HCT116 (cell line): Measurements from ENCODE around the gene RIGI. TPM values are rescaled to one million over a fixed set of nuclear protein-coding genes. Genes with fewer than 3 reads are reported as not detected.

Experiments
- ATAC-seq: fragments of 200-7000 bp; cut with Tn5 transposase; 2 replicates; pipeline ENCODE4 v1.9.1; 2020; ENCODE audit warnings: mild to moderate bottlenecking, moderate library complexity
- BruUV-seq: library from RNA; stranded (reverse); fragments of 400-500 nt; replicated peaks from 2 replicates; lab custom pipeline; 2021; lab: Mats Ljungman, UMichigan
- CTCF ChIA-PET: fragments of 300-600 bp; sonication (Branson Sonifier 250); formaldehyde crosslinking; loops from one replicate; lab custom pipeline; 2021; ENCODE audit warnings: antibody characterized with exemption; lab: Charles Lee
- POLR2A ChIA-PET: fragments of 300-600, 350-600 bp; sonication (Branson Sonifier 250); formaldehyde crosslinking; loops from one replicate; lab custom pipeline; 2021; ENCODE audit warnings: antibody characterized with exemption; lab: Charles Lee
- RAD21 ChIA-PET, 2 experiments: fragments of 300-600 bp; sonication (Branson Sonifier 250); formaldehyde crosslinking; loops; one replicate each; lab custom pipeline; 2023; ENCODE audit warnings: low total read pairs in 2 of 2; ENCODE audit not compliant: uncharacterized antibody in 2 of 2, unreplicated experiment in 2 of 2, low non-redundant PET in 1 of 2; lab: Charles Lee
- DNase-seq: peaks from one replicate; pipeline ENCODE4 v3.0.0-alpha.2; 2010; ENCODE audit warnings: low read depth, low spot score
- H2AFZ ChIP-seq: fragments of 200-600 bp; shearing (Covaris generic), sonication (generic); 2 replicates; pipeline ENCODE4 v1.6.1; 2017; ENCODE audit warnings: low read depth, mixed run types, mixed read lengths, antibody characterized with exemption, low read length; ENCODE audit not compliant: poor library complexity, severe bottlenecking
- H3K27ac ChIP-seq: 2 replicates; pipeline ENCODE4 v1.5.1; 2012; ENCODE audit warnings: low read depth, low read length
- H3K27me3 ChIP-seq: fragments of 200-600 bp; sonication (generic); 2 replicates; pipeline ENCODE4 v1.6.1; 2016; ENCODE audit warnings: mixed run types, low read length, mixed read lengths; ENCODE audit not compliant: insufficient read depth
- H3K36me3 ChIP-seq, 2 experiments: fragments of 200-500 bp in 1 of 2; fragments of 200-600 bp in 1 of 2; sonication (Bioruptor generic) in 1 of 2; sonication (generic) in 1 of 2; 2 replicates each; pipeline versions ENCODE4 v1.5.1 to v1.6.1; 2014 to 2016; ENCODE audit warnings: low read length in 2 of 2, inconsistent platforms in 1 of 2, mixed read lengths in 1 of 2, mixed run types in 1 of 2; ENCODE audit not compliant: insufficient read depth in 2 of 2, control insufficient read depth in 1 of 2
- H3K4me1 ChIP-seq, 2 experiments: fragments of 200-600 bp in 1 of 2; sonication (generic) in 1 of 2; 2 replicates each; pipeline versions ENCODE4 v1.5.1 to v1.6.1; 2012 to 2017; ENCODE audit warnings: low read length in 2 of 2, inconsistent platforms in 1 of 2, mild to moderate bottlenecking in 1 of 2, mixed read lengths in 1 of 2, mixed run types in 1 of 2, moderate library complexity in 1 of 2; ENCODE audit not compliant: insufficient read depth in 2 of 2, control insufficient read depth in 1 of 2
- H3K4me2 ChIP-seq: fragments of 200-600 bp; sonication (generic); 2 replicates; pipeline ENCODE4 v1.6.1; 2017; ENCODE audit warnings: mixed run types, low read length, mixed read lengths
- H3K4me3 ChIP-seq, 2 experiments: fragments of 200-600 bp in 1 of 2; sonication (generic) in 1 of 2; replicated peaks in 1 of 2; 2 replicates each; pipeline ENCODE4 v1.5.1; 2011 to 2016; ENCODE audit warnings: low read length in 2 of 2, control low read depth in 1 of 2, low read depth in 1 of 2, mild to moderate bottlenecking in 1 of 2, mixed read lengths in 1 of 2, mixed run types in 1 of 2
- H3K79me2 ChIP-seq: fragments of 200-600 bp; sonication (generic); 2 replicates; pipeline ENCODE4 v1.6.1; 2017; ENCODE audit warnings: mild to moderate bottlenecking, mixed run types, low read length, moderate library complexity, mixed read lengths; ENCODE audit not compliant: insufficient read depth
- H3K9ac ChIP-seq: fragments of 200-600 bp; sonication (generic); 2 replicates; pipeline ENCODE4 v1.6.1; 2016; ENCODE audit warnings: low read length, mixed read lengths
- H3K9me2 ChIP-seq: fragments of 200-600 bp; sonication (generic), shearing (Covaris generic); 2 replicates; pipeline ENCODE4 v1.6.1; 2017; ENCODE audit warnings: mixed run types, mild to moderate bottlenecking, moderate library complexity; ENCODE audit not compliant: insufficient read depth
- H3K9me3 ChIP-seq, 2 experiments: fragments of 200-500 bp in 1 of 2; fragments of 200-600 bp in 1 of 2; sonication (Bioruptor generic) in 1 of 2; sonication (generic) in 1 of 2; 2 replicates each; pipeline ENCODE4 v1.6.1; 2014 to 2017; ENCODE audit warnings: low read length in 2 of 2, mixed read lengths in 2 of 2, inconsistent platforms in 1 of 2, low read depth in 1 of 2, mild to moderate bottlenecking in 1 of 2, mixed run types in 1 of 2, moderate library complexity in 1 of 2; ENCODE audit not compliant: control insufficient read depth in 1 of 2, insufficient read depth in 1 of 2
- H4K20me1 ChIP-seq: fragments of 200-600 bp; sonication (generic), shearing (Covaris generic); 2 replicates; pipeline ENCODE4 v1.6.1; 2017; ENCODE audit warnings: mixed run types, mild to moderate bottlenecking, moderate library complexity; ENCODE audit not compliant: insufficient read depth
- CBX3 ChIP-seq: IDR thresholded peaks from 2 replicates; pipeline ENCODE4 v1.6.1; 2012; ENCODE audit warnings: low read depth
- CEBPB ChIP-seq: IDR thresholded peaks from 2 replicates; pipeline ENCODE4 v1.6.1; 2012; ENCODE audit warnings: low read depth
- CTCF ChIP-seq, 3 experiments: fragments of 200-600 bp in 1 of 3; sonication (generic) in 1 of 3; IDR thresholded peaks in 2 of 3; conservative IDR thresholded peaks in 1 of 3; 2 replicates each; pipeline ENCODE4 v1.5.1; 2012 to 2017; ENCODE audit warnings: low read depth in 2 of 3, low read length in 2 of 3, antibody characterized with exemption in 1 of 3, borderline replicate concordance in 1 of 3, control low read depth in 1 of 3, mild to moderate bottlenecking in 1 of 3, mixed read lengths in 1 of 3, mixed run types in 1 of 3, moderate library complexity in 1 of 3; ENCODE audit not compliant: insufficient read depth in 1 of 3
- EGR1 ChIP-seq: IDR thresholded peaks from 2 replicates; pipeline ENCODE4 v1.6.1; 2012; ENCODE audit warnings: low read depth
- EZH2 ChIP-seq: fragments of 200-600 bp; sonication (generic); IDR thresholded peaks from 2 replicates; pipeline ENCODE4 v1.6.1; 2017; ENCODE audit warnings: antibody characterized with exemption, mixed run types
- EZH2phosphoT487 ChIP-seq: fragments of 200-600 bp; IDR thresholded peaks from 2 replicates; pipeline ENCODE4 v1.6.1; 2018; ENCODE audit warnings: antibody characterized with exemption, borderline replicate concordance
- JUND ChIP-seq: IDR thresholded peaks from 2 replicates; pipeline ENCODE4 v1.6.1; 2012
- MAX ChIP-seq: IDR thresholded peaks from 2 replicates; pipeline ENCODE4 v1.6.1; 2012
- POLR2AphosphoS5 ChIP-seq: IDR thresholded peaks from 2 replicates; pipeline ENCODE4 v1.6.1; 2011; ENCODE audit warnings: mild to moderate bottlenecking, low read depth, low read length, moderate library complexity
- REST ChIP-seq: IDR thresholded peaks from 2 replicates; pipeline ENCODE4 v1.6.1; 2012; ENCODE audit warnings: low read depth
- SP1 ChIP-seq: IDR thresholded peaks from 2 replicates; pipeline ENCODE4 v1.6.1; 2012; ENCODE audit warnings: low read depth
- SRF ChIP-seq: IDR thresholded peaks from 2 replicates; pipeline ENCODE4 v1.6.1; 2012; ENCODE audit warnings: low read depth
- TCF7L2 ChIP-seq: IDR thresholded peaks from 2 replicates; pipeline ENCODE4 v1.7.0; 2011; ENCODE audit warnings: borderline replicate concordance, inconsistent platforms; ENCODE audit not compliant: insufficient read depth, insufficient read length; ENCODE audit errors: extremely low read depth
- YY1 ChIP-seq: IDR thresholded peaks from 2 replicates; pipeline ENCODE4 v1.6.1; 2011; ENCODE audit warnings: low read length, low read depth, moderate library complexity, mild to moderate bottlenecking; ENCODE audit not compliant: insufficient replicate concordance; ENCODE audit errors: extremely low read depth
- ZBTB33 ChIP-seq: IDR thresholded peaks from 2 replicates; pipeline ENCODE4 v1.6.1; 2011; ENCODE audit warnings: mild to moderate bottlenecking, low read length, moderate library complexity; ENCODE audit not compliant: insufficient replicate concordance; ENCODE audit errors: extremely low read depth
- intact Hi-C: fragments of 100-400 bp; cut with micrococcal nuclease; formaldehyde crosslinking; loops from 2 replicates; pipeline ENCODE4 v1.10.0; 2022
- total RNA-seq: library from RNA; stranded (reverse); gene quantifications from one replicate; pipeline ENCODE4 v1.2.1, GENCODE V29; 2021; ENCODE audit not compliant: unreplicated experiment

RIGI gene
- total RNA-seq, 1 experiment from 2014 or later: 5.5 TPM

- no peak for ATAC-seq
These were observed 44.3 kb upstream of the RIGI start for GRCh38 chr9:32570262-32570661.

More at GRCh38 chr9:32570262-32570661, 44.3 kb upstream of the RIGI start:
- ChIA-PET RAD21 (no interaction called here), POLR2A (no interaction called here), CTCF (no interaction called here)
- Histone ChIP-seq H3K27me3 (no peaks in the 10 kb centered on the region), H3K79me2 (peaks cover 67% of the 10 kb centered on the region), H2AFZ (no peak overlapping the region), H3K9me2 (no peaks in the 10 kb centered on the region), H3K9me3 (no peaks in the 10 kb centered on the region), H3K36me3 (peaks cover 0 to 11% of the 10 kb centered on the region in 2 experiments; a peak in 3 of 4 replicates), H3K9ac (no peak overlapping the region), H3K4me3 (no peak overlapping the region), H3K27ac (no peak overlapping the region), H3K4me2 (no peak overlapping the region), H4K20me1 (no peaks in the 10 kb centered on the region), H3K4me1 (peaks cover 4 to 15% of the 10 kb centered on the region in 2 experiments; a peak in 3 of 4 replicates)
- intact Hi-C loops: no loop called here
- no peak for DNase-seq
- no TSS peak for BruUV-seq
- TF ChIP-seq TCF7L2 (no peak), SRF (no peak), EZH2phosphoT487 (no peak), REST (no peak), EZH2 (no peak), ZBTB33 (no peak), JUND (no peak), CEBPB (no peak), MAX (no peak), CTCF (IDR thresholded peaks at IDR 0.05 in 2 of 3, conservative IDR thresholded peaks at IDR 0.05 in 1 of 3; ENCODE audit: borderline replicate concordance in 1 of 3, insufficient read depth in 1 of 3, low read depth in 2 of 3, low read length in 2 of 3) (no peak), POLR2AphosphoS5 (no peak), SP1 (no peak), YY1 (no peak), CBX3 (no peak), EGR1 (no peak)
